Uterus (tissue), 4 donors: Measurements from ENCODE around the gene CSNK2B. TPM values are rescaled to one million over a fixed set of nuclear protein-coding genes. Genes with fewer than 3 reads are reported as not detected.

Source experiments
- DNase-seq, 2 donors: peaks; one replicate each; pipeline ENCODE4 v3.0.0-alpha.2; 2019 to 2020
- H3K27ac ChIP-seq, 2 donors: fragments of 200-600 bp; sonication (generic); 1 replicate in 1 of 2; 2 replicates in 1 of 2; pipeline ENCODE4 v1.5.1; 2016 to 2018
- H3K27me3 ChIP-seq, 2 donors: fragments of 200-600 bp; sonication (generic); one replicate each; pipeline ENCODE4 v1.5.1; 2018 to 2019; ENCODE audit warnings: control low read depth in 1 of 2
- H3K36me3 ChIP-seq, 2 donors: fragments of 200-600 bp; sonication (generic); one replicate each; pipeline ENCODE4 v1.5.1; 2019; ENCODE audit warnings: control low read depth in 1 of 2
- H3K4me1 ChIP-seq, 2 donors: fragments of 200-600 bp; sonication (generic); one replicate each; pipeline ENCODE4 v1.5.1; 2018 to 2019; ENCODE audit warnings: control low read depth in 1 of 2
- H3K4me3 ChIP-seq, 2 donors: fragments of 200-600 bp; sonication (generic); 1 replicate in 1 of 2; 2 replicates in 1 of 2; pipeline ENCODE4 v1.5.1; 2018 to 2019; ENCODE audit warnings: mild to moderate bottlenecking in 1 of 2
- H3K9me3 ChIP-seq, 2 donors: fragments of 200-600 bp; sonication (generic); one replicate each; pipeline ENCODE4 v1.5.1; 2019; ENCODE audit warnings: control low read depth in 1 of 2
- POLR2A ChIP-seq, 2 donors: fragments of 450-650 bp; IDR thresholded peaks; one replicate each; pipeline ENCODE4 v1.6.1; 2016; ENCODE audit warnings: antibody characterized with exemption in 2 of 2, mild to moderate bottlenecking in 1 of 2, moderate library complexity in 1 of 2
- intact Hi-C: fragments of 100-400 bp; cut with DNase I; formaldehyde crosslinking; loops from one replicate; pipeline ENCODE4 v1.15.1; 2023; ENCODE audit warnings: low total_unique reads
- total RNA-seq, 4 donors: library from RNA; depleted of rRNA in 3 of 4; stranded (reverse); fragments of >200 nt in 3 of 4; gene quantifications; one replicate each; pipeline versions ENCODE4 v1.1.0 to v1.2.4, GENCODE V29; 2014 to 2023
- TF ChIP-seq, protein P1 (sequence below), 4 experiments: fragments of 200-600 bp in 2 of 4; fragments of 450-650 bp in 2 of 4; sonication (generic) in 2 of 4; IDR thresholded peaks; one replicate each; pipeline ENCODE4 v1.5.1; 2016 to 2019; ENCODE audit warnings: antibody characterized with exemption in 4 of 4, mild to moderate bottlenecking in 2 of 4, moderate library complexity in 1 of 4
- donor health status: DM: yes; HTN: yes; CAD: no.

CSNK2B gene
- total RNA-seq, 4 donors from 2014 or later: 67.5 to 157 (median 107) TPM

DNA sequence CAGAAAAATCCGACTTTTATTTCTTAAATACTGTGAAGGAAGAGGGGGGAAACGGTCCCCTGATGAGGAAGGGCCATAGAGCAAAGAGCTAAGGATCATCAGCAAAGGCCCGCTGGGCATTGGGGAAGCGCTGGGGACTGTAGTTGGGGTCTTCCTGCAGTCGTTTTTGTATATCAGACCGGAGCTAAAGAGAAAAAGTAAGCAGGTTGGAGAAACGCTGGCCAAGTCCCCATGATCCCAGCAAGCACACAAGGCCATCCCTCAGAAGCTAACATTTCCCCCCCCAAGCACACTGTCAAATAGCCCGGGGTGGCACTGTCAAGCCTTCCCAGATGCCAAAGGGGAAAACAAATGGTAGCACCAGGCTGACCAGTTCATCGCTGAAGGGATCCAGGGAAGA is 26.8 kb upstream of the CSNK2B start:
- Histone ChIP-seq H3K9me3 (no peaks in the 10 kb centered on the region), H3K27me3 (no peaks in the 10 kb centered on the region), H3K4me1 (no peaks in the 10 kb centered on the region), H3K36me3 (no peaks in the 10 kb centered on the region), H3K27ac (no peak overlapping the region), H3K4me3 (no peak overlapping the region)
- intact Hi-C loops: no loop called here
- TF ChIP-seq POLR2A (IDR thresholded peaks at IDR 0.05): no peak
- TF ChIP-seq, protein P1, sequence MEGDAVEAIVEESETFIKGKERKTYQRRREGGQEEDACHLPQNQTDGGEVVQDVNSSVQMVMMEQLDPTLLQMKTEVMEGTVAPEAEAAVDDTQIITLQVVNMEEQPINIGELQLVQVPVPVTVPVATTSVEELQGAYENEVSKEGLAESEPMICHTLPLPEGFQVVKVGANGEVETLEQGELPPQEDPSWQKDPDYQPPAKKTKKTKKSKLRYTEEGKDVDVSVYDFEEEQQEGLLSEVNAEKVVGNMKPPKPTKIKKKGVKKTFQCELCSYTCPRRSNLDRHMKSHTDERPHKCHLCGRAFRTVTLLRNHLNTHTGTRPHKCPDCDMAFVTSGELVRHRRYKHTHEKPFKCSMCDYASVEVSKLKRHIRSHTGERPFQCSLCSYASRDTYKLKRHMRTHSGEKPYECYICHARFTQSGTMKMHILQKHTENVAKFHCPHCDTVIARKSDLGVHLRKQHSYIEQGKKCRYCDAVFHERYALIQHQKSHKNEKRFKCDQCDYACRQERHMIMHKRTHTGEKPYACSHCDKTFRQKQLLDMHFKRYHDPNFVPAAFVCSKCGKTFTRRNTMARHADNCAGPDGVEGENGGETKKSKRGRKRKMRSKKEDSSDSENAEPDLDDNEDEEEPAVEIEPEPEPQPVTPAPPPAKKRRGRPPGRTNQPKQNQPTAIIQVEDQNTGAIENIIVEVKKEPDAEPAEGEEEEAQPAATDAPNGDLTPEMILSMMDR (IDR thresholded peaks at IDR 0.05): no peak
- no peak for DNase-seq

DNA sequence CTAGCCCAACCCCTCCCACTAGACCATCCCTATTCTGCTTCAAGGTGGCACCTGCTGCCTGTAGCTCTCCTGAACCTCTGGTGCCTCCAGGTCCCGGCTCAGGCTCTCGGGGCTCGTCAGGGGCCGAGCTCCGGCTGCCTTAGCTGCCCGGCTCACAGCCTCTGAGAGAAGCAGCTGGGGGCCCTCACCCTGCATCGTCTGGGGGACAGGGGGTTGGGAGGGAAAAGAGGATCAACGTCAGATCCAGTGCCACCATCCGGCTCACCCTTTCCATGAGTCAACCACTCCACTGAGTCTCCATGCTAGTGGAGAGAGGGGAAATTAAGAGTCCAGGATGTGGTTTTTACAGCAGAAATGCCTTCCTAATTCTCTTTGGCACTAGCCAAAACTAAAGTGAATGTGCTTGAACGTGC is 26.4 kb upstream of the CSNK2B start:
- Histone ChIP-seq H3K27me3 (no peaks in the 10 kb centered on the region), H3K36me3 (no peaks in the 10 kb centered on the region), H3K4me1 (no peaks in the 10 kb centered on the region), H3K4me3 (no peak overlapping the region), H3K27ac (no peak overlapping the region), H3K9me3 (no peaks in the 10 kb centered on the region)
- DNase-seq: no peak
- TF ChIP-seq, protein P1 (IDR thresholded peaks at IDR 0.05): no peak
- no peak for TF ChIP-seq POLR2A (IDR thresholded peaks at IDR 0.05)
- intact Hi-C loops: no loop called here

DNA sequence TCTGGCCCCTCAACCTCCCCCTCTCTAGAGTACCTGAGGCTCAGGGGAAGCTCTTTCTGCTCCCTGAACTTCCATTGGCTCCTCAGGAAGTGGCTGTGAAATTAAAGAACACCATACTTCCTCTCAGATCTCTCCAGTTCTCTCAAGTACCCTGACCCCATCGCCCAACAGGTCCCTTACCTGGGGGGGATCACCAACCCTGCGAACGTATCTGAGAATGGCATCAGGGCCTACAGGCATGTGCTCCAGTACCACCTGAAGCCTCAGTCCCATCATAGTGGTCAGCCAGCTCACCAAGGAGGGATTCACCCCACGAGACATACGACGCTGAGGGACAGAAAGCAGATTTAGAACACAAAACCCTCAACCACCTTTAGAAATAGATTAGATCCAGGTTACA is 25.3 kb upstream of the CSNK2B start:
- Histone ChIP-seq H3K27me3 (no peaks in the 10 kb centered on the region), H3K4me3 (no peak overlapping the region), H3K4me1 (no peaks in the 10 kb centered on the region), H3K36me3 (no peaks in the 10 kb centered on the region), H3K9me3 (no peaks in the 10 kb centered on the region), H3K27ac (no peak overlapping the region)
- TF ChIP-seq POLR2A (IDR thresholded peaks at IDR 0.05): no peak
- TF ChIP-seq, protein P1 (IDR thresholded peaks at IDR 0.05): no peak
- DNase-seq: no peak
- intact Hi-C loops: no loop called here

DNA sequence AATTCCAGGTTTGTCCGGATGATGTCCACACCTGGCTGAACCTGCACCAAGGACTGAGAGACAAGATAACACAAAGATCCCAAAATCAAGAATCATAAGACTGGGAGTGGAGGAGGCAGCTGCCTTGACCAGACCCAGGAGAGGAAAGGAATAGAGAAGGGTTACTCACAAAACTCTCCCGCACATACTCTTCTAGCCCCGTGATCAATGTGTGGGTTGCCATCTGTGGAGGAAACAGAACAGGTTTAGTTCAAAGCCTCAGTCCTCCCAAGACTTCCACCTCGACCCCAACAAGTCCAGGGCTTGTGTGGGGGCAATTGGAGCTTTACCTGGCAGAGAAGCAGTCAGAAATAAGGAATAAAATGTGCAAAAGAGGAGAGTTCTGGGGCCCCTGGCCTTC is 24.5 kb upstream of the CSNK2B start:
- intact Hi-C loops: no loop called here
- Histone ChIP-seq H3K4me3 (no peak overlapping the region), H3K9me3 (no peaks in the 10 kb centered on the region), H3K36me3 (no peaks in the 10 kb centered on the region), H3K27me3 (no peaks in the 10 kb centered on the region), H3K4me1 (no peaks in the 10 kb centered on the region), H3K27ac (no peak overlapping the region)
- TF ChIP-seq, protein P1 (IDR thresholded peaks at IDR 0.05): no peak
- TF ChIP-seq POLR2A (IDR thresholded peaks at IDR 0.05): no peak
- no peak for DNase-seq

DNA sequence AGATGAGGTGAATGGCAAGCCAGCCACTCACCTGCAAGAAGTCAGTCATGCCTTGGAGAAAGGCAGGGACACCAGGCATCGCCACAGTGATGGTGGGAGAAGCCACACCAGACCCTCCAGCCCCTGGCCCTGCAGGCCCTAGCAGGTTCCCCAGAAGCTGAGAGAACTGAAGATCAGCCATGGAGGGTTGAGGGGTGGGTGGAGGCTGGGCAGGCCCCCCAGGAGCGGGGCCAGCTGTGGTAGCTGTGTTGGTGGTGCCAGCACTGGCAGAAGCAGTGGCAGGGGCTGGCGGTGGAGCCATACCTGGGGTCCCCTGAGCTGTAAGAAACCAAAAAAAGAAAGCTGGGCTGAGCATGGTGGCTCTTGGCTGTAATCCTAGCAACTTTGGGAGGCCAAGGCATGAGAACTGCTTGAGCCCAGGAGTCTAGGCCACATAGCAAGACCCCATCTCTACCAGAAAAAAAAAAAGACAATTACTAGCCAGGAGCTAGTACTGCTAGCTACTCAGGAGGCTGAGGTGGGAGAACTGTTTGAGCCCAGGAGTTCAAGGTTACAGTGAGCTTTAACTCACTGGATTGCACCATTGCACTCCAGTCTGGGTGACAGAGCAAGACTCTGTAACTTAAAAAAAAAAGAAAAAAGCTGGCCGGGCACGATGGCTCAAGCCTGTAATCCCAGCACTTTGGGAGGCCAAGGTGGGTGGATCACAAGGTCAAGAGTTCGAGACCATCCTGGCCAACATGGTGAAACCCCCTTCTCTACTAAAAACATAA is 22.9 kb upstream of the CSNK2B start:
- no peak for DNase-seq
- no peaks in the 10 kb centered on the region for H3K27me3 ChIP-seq
- intact Hi-C loops: no loop called here
- no peak overlapping the region for H3K4me3 ChIP-seq
- TF ChIP-seq, protein P1 (IDR thresholded peaks at IDR 0.05): no peak
- no peak for TF ChIP-seq POLR2A (IDR thresholded peaks at IDR 0.05)
- H3K4me1 ChIP-seq: no peaks in the 10 kb centered on the region
- no peaks in the 10 kb centered on the region for H3K36me3 ChIP-seq
- no peaks in the 10 kb centered on the region for H3K9me3 ChIP-seq
- no peak overlapping the region for H3K27ac ChIP-seq
